PFSK-1 (cell line): ENCODE measurements around the gene TECTB.

Experiments
- FOXP2 ChIP-seq: optimal IDR thresholded peaks from 2 replicates; pipeline ENCODE3; 2011; ENCODE audit warnings: borderline replicate concordance, control low read depth, inconsistent platforms; ENCODE audit not compliant: insufficient read depth; ENCODE audit errors: extremely low read length, extremely low read depth
- POLR2AphosphoS5 ChIP-seq: IDR thresholded peaks from 2 replicates; pipeline ENCODE4 v1.6.1; 2012; ENCODE audit warnings: low read depth, mild to moderate bottlenecking, control low read depth, low read length, moderate library complexity
- REST ChIP-seq, 2 experiments: IDR thresholded peaks; 2 replicates each; pipeline versions ENCODE4 v1.6.1 to v1.8.0; 2011 to 2012; ENCODE audit warnings: low read depth in 2 of 2, low read length in 2 of 2, control low read depth in 1 of 2, inconsistent platforms in 1 of 2, mild to moderate bottlenecking in 1 of 2, moderate library complexity in 1 of 2; ENCODE audit not compliant: insufficient read depth in 1 of 2
- SIN3A ChIP-seq: IDR thresholded peaks from 2 replicates; pipeline ENCODE4 v1.6.1; 2012; ENCODE audit warnings: mild to moderate bottlenecking, low read length, moderate library complexity, borderline replicate concordance; ENCODE audit not compliant: insufficient read depth
- TAF1 ChIP-seq: IDR thresholded peaks from 2 replicates; pipeline ENCODE4 v1.6.1; 2012; ENCODE audit warnings: low read length, control low read depth, borderline replicate concordance; ENCODE audit not compliant: insufficient read depth

The TECTB gene

DNA sequence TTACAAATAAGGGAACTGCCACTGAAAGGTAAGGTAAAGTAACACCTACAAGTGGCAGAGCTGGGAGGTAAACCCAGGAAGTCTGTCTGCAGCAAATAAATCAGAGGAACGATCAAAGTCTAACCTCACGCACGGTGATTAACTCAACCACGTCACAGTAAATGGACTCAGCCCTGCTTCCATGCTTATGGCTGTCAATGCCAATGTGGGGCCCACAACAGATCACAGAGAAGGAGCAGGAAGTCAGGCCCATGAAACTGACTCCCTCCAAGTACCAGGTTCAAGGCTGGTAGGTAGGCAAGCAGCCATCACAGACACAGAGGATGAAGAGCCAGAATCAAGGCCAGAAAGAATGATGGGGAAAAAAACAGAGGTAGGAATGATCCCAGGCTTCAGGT lies 52.7 kb downstream of the TECTB start:
- no peak for TF ChIP-seq POLR2AphosphoS5
- no peak for TF ChIP-seq FOXP2
- TF ChIP-seq SIN3A, result no peak
- no peak for TF ChIP-seq REST (IDR thresholded peaks at IDR 0.05; ENCODE audit: insufficient read depth in 1 of 2, low read depth in 2 of 2, low read length in 2 of 2)
- no peak for TF ChIP-seq TAF1

DNA sequence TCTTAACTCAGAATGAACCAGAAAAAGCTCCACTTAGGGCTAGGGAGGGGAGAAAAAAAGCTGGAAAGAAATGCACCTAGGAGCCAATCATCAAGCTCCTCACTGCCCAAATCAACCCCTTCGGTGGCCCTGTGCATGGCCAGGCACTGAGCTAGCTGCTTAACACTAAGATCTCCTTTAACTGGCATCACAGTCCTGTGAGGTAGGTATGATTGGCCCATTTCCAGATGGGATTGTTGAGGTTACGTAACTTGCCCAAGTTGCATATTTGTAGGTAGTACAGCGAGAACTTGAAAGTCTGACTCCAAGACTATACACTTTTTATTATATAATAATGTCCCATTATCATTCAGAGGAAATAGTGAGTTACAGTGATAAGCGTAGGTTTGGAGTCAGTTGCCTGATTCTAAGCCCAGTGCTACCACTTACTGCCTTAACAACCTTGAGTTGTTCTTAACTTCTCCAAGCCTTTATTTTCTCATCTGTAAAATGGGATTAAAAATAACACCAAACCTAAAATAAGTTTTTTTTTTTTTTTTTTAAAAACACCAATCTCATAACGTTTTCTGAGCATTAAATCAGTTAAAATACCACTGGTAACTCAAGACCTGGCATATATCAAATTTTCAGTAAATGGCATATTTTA lies 53.5 kb downstream of the TECTB start:
- TF ChIP-seq FOXP2 (no peak), SIN3A (no peak), TAF1 (no peak), REST (IDR thresholded peaks at IDR 0.05; ENCODE audit: insufficient read depth in 1 of 2, low read depth in 2 of 2, low read length in 2 of 2) (no peak), POLR2AphosphoS5 (no peak)

- no peak for TF ChIP-seq FOXP2
- TF ChIP-seq TAF1, result no peak
- TF ChIP-seq SIN3A, result no peak
- no peak for TF ChIP-seq REST (IDR thresholded peaks at IDR 0.05; ENCODE audit: insufficient read depth in 1 of 2, low read depth in 2 of 2, low read length in 2 of 2)
- no peak for TF ChIP-seq POLR2AphosphoS5
Measured at GRCh38 chr10:112338957-112339356, 55.8 kb downstream of the TECTB start.

- TF ChIP-seq POLR2AphosphoS5, result no peak
- no peak for TF ChIP-seq REST (IDR thresholded peaks at IDR 0.05; ENCODE audit: insufficient read depth in 1 of 2, low read depth in 2 of 2, low read length in 2 of 2)
- TF ChIP-seq TAF1, result no peak
- no peak for TF ChIP-seq SIN3A
- TF ChIP-seq FOXP2, result no peak
Measured at GRCh38 chr10:112340601-112341000, 57.4 kb downstream of the TECTB start.
